Astrocyte of the cerebellum (primary cell): Measurements from ENCODE around the gene TRDN.

Experiments
- DNase-seq: peaks from one replicate; pipeline ENCODE4 v3.0.0-alpha.2; 2011; ENCODE audit warnings: low read depth
- H3K4me3 ChIP-seq: 2 replicates; pipeline ENCODE4 v1.5.1; 2011; ENCODE audit warnings: mild to moderate bottlenecking, low read depth, low read length, moderate library complexity
- CTCF ChIP-seq: IDR thresholded peaks from 2 replicates; pipeline ENCODE4 v1.5.1; 2012; ENCODE audit warnings: low read length, low read depth, moderate library complexity, mild to moderate bottlenecking; ENCODE audit errors: missing control alignments
- in situ Hi-C: cut with HindIII; loops from 2 replicates; pipeline ENCODE4 v1.10.0; 2017; ENCODE audit warnings: low sequenced_read_pairs

TRDN gene

GRCh38 chr6:123210645-123211044 lies 426.1 kb downstream of the TRDN start:
- H3K4me3 ChIP-seq, result no peak overlapping the region
- TF ChIP-seq CTCF, result no peak
- DNase-seq, result no peak
- in situ Hi-C loops, result no loop called here

GRCh38 chr6:123207967-123208510 lies 428.7 kb downstream of the TRDN start:
- H3K4me3 ChIP-seq, result no peak overlapping the region
- DNase-seq, result no peak
- no peak for TF ChIP-seq CTCF
- in situ Hi-C loops, result no loop called here

- no peak for TF ChIP-seq CTCF
- DNase-seq, result no peak
- in situ Hi-C loops, result no loop called here
- H3K4me3 ChIP-seq, result no peak overlapping the region
Measured at GRCh38 chr6:123203928-123204327, 432.8 kb downstream of the TRDN start.

- H3K4me3 ChIP-seq, result no peak overlapping the region
- no peak for TF ChIP-seq CTCF
- in situ Hi-C loops, result no loop called here
- DNase-seq, result no peak
Measured at GRCh38 chr6:123201869-123202372, 434.8 kb downstream of the TRDN start.

- no peak for TF ChIP-seq CTCF
- no peak for DNase-seq
- H3K4me3 ChIP-seq, result no peak overlapping the region
- in situ Hi-C loops, result no loop called here
Measured at GRCh38 chr6:123193298-123193697, 443.5 kb downstream of the TRDN start.

GRCh38 chr6:123189816-123190215 lies 446.9 kb downstream of the TRDN start:
- in situ Hi-C loops, result no loop called here
- no peak for TF ChIP-seq CTCF
- no peak for DNase-seq
- no peak overlapping the region for H3K4me3 ChIP-seq
